Measurements from ENCODE around the gene FEM1C.

FEM1C gene

GRCh38 chr5:115580941-115581340 is 36.4 kb upstream of the FEM1C start:
- no peak for TF ChIP-seq CTCF (conservative IDR thresholded peaks at IDR 0.05)
- H3K27ac ChIP-seq: no peak overlapping the region

GRCh38 chr5:115579747-115580173 is 35.2 kb upstream of the FEM1C start:
- TF ChIP-seq CTCF (conservative IDR thresholded peaks at IDR 0.05): no peak
- no peak overlapping the region for H3K27ac ChIP-seq

- H3K27ac ChIP-seq: no peak overlapping the region
Observed at GRCh38 chr5:115579216-115579615, 34.6 kb upstream of the FEM1C start.

GRCh38 chr5:115578657-115579056 is 34.1 kb upstream of the FEM1C start:
- no peak overlapping the region for H3K27ac ChIP-seq
- TF ChIP-seq CTCF (conservative IDR thresholded peaks at IDR 0.05): no peak

More at GRCh38 chr5:115579216-115579615, 34.6 kb upstream of the FEM1C start:
- no peak for TF ChIP-seq CTCF (conservative IDR thresholded peaks at IDR 0.05)

GRCh38 chr5:115577741-115578140 is 33.2 kb upstream of the FEM1C start:
- TF ChIP-seq CTCF (conservative IDR thresholded peaks at IDR 0.05): no peak
- H3K27ac ChIP-seq: no peak overlapping the region

DNA sequence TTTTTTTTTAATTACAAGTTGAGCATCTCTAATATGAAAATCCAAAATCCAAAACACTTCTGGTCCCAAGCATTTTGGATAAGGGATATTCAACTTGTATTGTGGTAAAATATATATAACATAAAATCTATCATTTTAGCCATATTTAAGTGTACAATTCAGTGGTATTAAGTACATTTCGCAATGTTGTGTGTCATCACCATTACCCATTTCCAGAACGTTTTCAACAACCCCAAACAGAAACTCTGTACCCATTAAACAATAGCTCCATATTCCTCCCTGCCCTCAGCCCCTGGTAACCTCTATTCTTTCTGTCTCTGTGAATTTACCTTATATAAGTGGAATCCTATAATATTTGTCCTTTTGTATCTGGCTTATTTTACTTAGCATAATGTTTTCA is 32.8 kb upstream of the FEM1C start:
- no peak overlapping the region for H3K27ac ChIP-seq
- TF ChIP-seq CTCF (conservative IDR thresholded peaks at IDR 0.05): no peak

DNA sequence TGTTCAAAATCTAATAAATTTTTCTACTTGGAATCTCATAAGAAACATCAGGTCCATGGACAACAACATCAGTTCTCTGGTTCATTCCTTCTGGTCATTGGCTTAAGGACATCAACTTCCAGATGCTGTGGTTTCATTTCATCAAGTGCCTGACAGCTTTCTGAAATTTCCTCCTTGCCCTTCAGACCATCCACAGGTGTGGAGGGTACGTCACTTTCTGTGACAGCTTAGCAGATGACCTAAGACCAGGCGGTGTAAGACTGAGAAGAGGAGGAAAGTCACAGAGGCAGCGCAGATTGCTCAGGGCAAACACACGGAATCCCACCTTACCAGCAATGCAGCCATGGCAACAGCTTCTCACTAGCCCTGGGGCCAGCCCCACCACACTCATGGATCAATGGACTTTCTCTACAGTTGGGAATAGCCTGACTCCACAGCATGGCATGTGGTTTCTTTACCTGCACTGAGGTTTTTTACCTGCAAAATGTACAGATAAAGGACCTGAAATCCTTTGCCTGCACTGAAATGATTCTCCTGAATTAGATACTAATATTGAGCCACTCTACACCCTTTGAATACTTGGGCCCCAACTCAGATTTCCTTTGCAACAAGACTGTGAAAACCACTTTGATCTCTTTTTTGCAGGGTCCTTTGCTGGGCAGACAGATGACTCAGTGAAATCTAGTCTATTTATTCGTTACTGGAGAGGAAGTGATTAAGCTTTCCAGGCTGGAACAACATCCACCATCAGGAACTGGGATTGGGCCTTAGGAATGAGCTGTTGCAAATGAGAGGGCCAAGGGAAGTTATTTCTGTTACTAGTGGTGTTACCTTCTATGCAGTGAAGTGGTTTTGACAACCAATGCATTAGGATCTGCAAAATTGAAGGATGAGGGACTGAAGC is 30.8 kb upstream of the FEM1C start:
- no peak for TF ChIP-seq CTCF (conservative IDR thresholded peaks at IDR 0.05)
- H3K27ac ChIP-seq: no peak overlapping the region

Measured in VCaP (cell line).